ENCODE results near the gene PGC.

- TF ChIP-seq GATA2 (IDR thresholded peaks at IDR 0.05; ENCODE audit: low read depth, low read length) (no peak), GATA3 (IDR thresholded peaks at IDR 0.05; ENCODE audit: low read depth, low read length) (no peak)
These were observed 32.1 kb upstream of the PGC start for GRCh38 chr6:41779336-41779735.

Data from SH-SY5Y (cell line).